RWPE1 (cell line): ENCODE measurements around the gene ARMH4.
"Not testable (repeated sequence)": the region's sequence is repeated elsewhere in the genome, so short reads cannot be mapped to it uniquely, and the experiment has no call there.

Source experiments
- CTCF ChIA-PET: fragments of 350-600 bp; sonication (Branson Sonifier 250); formaldehyde crosslinking; extraction: SDS; loops from one replicate; lab custom pipeline; 2021; lab: Yijun Ruan, JAX
- POLR2A ChIA-PET: fragments of 400-600 bp; formaldehyde crosslinking; extraction: SDS; loops from one replicate; lab custom pipeline; 2020; ENCODE audit warnings: antibody characterized with exemption; ENCODE audit not compliant: low non-redundant PET; lab: Yijun Ruan, JAX
- DNase-seq: peaks from one replicate; pipeline ENCODE4 v3.0.0; 2012; ENCODE audit warnings: low spot score
- H3K27ac ChIP-seq: fragments of 450-650 bp; 2 replicates; pipeline ENCODE4 v1.5.1; 2017
- TF ChIP-seq, protein P1 (sequence below): fragments of 450-650 bp; conservative IDR thresholded peaks from 2 replicates; pipeline ENCODE4 v1.5.1; 2017; ENCODE audit warnings: low read depth, mild to moderate bottlenecking

ARMH4 gene

DNA sequence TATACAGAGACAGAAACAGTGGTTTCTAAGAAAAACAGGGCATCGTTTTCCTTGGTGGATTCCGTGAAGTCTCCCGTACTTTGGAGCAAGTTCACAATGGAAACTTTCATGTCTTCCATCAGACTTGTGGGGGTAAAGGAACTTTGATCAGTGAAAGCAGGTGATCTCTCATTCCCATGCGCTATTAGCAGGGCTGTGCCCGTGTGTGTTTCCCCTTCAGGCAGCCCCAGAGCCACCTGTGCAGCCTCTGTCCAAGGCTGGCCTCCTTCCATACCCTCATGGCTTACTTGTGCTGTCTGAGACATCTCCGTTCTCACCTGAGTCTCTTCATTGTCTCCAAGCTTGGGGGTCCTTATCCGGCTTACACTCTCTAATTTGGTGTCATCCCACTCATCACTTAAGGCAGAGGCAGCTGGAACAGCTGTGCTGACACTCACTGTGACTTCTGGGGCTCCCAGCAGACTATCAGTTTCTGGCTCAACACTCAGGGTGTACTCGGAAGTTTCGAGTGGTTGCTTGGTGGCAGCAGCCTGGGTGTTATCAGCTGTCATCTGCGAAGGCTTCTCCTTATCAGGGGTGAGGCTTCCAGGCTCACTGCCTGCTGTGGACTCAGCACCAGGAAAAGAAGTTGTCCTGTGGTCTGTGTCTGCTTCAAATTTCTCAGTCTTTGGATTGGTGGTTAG, 13.8 kb downstream of the ARMH4 start:
- no peak overlapping the region for H3K27ac ChIP-seq
- DNase-seq: no peak
- TF ChIP-seq, protein P1, sequence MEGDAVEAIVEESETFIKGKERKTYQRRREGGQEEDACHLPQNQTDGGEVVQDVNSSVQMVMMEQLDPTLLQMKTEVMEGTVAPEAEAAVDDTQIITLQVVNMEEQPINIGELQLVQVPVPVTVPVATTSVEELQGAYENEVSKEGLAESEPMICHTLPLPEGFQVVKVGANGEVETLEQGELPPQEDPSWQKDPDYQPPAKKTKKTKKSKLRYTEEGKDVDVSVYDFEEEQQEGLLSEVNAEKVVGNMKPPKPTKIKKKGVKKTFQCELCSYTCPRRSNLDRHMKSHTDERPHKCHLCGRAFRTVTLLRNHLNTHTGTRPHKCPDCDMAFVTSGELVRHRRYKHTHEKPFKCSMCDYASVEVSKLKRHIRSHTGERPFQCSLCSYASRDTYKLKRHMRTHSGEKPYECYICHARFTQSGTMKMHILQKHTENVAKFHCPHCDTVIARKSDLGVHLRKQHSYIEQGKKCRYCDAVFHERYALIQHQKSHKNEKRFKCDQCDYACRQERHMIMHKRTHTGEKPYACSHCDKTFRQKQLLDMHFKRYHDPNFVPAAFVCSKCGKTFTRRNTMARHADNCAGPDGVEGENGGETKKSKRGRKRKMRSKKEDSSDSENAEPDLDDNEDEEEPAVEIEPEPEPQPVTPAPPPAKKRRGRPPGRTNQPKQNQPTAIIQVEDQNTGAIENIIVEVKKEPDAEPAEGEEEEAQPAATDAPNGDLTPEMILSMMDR: no peak
- CTCF ChIA-PET: no interaction called here
- POLR2A ChIA-PET: no interaction called here

DNA sequence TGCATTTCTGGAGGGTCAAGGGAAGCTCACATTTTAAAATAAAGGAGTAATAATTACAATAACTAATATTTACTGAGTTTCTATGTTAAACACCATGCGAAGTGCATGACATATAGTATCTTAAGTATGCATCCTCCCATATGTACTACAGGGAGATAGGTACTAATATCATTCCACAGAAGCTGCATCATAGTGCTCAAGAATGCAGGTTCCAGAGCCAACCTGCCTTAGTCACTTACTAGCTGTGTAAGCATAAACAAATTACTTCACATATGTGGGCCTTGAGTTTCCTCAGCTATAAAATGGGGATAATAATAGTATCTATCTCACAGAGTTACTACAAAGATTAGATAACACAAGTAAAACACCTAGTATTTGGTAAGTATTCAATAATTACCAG, 18.3 kb downstream of the ARMH4 start:
- DNase-seq: peak; percentile 38
- no peak overlapping the region for H3K27ac ChIP-seq
- POLR2A ChIA-PET: no interaction called here
- CTCF ChIA-PET: no interaction called here
- TF ChIP-seq, protein P1: no peak

GRCh38 chr14:58131386-58131785, 20.6 kb downstream of the ARMH4 start:
- ChIA-PET POLR2A (no interaction called here), CTCF (interaction anchor here (0.6 kb wide), 1 partner anchor 221 kb away, joined by 3 read pairs; no protein-coding TSS in a partner anchor)
- H3K27ac ChIP-seq: no peak overlapping the region
- TF ChIP-seq, protein P1: no peak
- DNase-seq: no peak

DNA sequence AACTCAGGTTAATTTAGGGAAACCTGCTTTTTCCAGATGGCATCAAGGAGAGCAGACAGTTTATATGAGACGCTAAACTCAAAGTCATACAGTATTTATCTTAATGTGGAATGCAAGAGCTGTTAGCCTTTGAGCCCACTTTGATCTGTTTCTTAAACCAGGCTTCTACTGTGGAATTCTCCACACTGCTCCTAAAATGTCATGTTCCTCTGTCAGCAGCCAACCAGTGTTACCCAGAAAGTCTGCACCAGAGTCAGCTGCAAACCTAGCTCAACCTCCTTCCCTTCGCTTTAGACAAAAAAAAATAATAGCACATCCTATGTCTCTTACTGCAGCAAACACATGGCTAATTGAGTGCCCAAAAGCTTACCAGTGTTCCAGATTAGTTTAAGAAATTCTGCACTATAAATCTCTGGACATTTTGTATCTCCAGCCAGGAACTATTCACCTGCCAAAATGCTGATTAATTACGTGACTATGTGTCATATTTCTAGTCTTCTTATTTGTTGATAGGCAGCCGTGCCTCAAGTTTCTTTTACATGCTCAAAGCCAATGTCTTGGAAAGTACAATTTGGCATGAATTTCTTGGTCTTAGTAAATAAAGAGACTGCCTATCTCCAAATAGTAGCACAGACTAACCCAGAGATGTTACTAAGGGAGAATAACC, 21.8 kb downstream of the ARMH4 start:
- TF ChIP-seq, protein P1: no peak
- DNase-seq: no peak
- CTCF ChIA-PET: no interaction called here
- POLR2A ChIA-PET: no interaction called here
- no peak overlapping the region for H3K27ac ChIP-seq

- DNase-seq: no peak
- TF ChIP-seq, protein P1: no peak
- H3K27ac ChIP-seq: no peak overlapping the region
- ChIA-PET POLR2A (no interaction called here), CTCF (interaction anchor here (0.6 to 1.9 kb wide), 3 partner anchors 20 to 323 kb away, joined by 3 to 7 read pairs (median 4); no protein-coding TSS in a partner anchor)
Observed at GRCh38 chr14:58129208-58129607, 22.8 kb downstream of the ARMH4 start.

DNA sequence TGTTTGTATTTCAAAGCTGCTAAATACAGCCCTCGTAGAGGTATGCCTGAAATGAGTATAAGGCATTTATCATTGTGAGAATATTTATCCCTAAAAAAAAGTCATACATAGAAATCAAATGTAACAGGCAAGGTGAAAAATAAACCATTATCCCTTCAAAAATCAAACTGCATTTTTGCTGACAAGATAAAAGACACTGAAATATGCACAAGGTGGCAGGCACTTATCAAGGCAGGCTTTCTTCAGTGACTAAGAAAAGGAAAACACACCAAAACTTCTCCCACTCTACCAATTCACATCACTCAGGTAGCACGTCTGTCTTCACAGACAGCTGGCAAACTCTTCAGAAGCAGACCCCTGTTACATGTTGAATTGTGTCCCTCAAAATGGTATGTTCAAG, 23.6 kb downstream of the ARMH4 start:
- ChIA-PET POLR2A (no interaction called here), CTCF (interaction anchor here (1.9 kb wide), 1 partner anchor 19 kb away, joined by 4 read pairs; no protein-coding TSS in a partner anchor)
- H3K27ac ChIP-seq: no peak overlapping the region
- DNase-seq: no peak
- TF ChIP-seq, protein P1: no peak

- CTCF ChIA-PET, DNase-seq, POLR2A ChIA-PET, H3K27ac ChIP-seq: not testable (repeated sequence)
Observed at GRCh38 chr14:58122546-58122945, 29.5 kb downstream of the ARMH4 start.
